Measurements from ENCODE around the gene CREB3L1.
A peak's percentile ranks its signal among the peaks of the same experiment; 100 is the strongest.
"Not testable (repeated sequence)": the region's sequence is repeated elsewhere in the genome, so short reads cannot be mapped to it uniquely, and the experiment has no call there.

CREB3L1 gene

DNA sequence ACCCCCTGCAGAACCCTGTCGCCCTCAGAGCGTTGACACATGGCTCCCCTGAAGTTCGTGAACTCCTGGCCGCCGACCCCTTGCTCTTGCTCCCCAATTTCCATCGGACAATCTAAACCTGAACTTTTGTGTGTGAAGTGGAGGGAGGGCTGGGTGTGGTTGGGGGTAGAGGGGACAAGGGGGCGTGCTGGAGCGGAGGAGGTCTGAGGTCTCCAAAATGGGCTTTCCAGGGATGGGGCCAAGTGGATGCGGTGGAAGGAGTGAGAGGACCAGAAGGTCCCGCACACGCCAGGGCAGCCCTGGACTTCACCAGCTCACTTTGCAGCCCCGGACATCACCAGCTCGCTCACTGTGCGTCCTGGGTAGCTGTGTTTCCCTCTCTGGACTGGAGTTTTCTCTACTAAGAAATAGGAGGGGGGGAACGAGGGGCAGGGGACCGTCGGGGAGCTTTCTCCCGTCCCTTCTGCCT lies 18.6 kb downstream of the CREB3L1 start:
- DNase-seq (ENCODE audit: low read depth, low spot score) = no peak

DNA sequence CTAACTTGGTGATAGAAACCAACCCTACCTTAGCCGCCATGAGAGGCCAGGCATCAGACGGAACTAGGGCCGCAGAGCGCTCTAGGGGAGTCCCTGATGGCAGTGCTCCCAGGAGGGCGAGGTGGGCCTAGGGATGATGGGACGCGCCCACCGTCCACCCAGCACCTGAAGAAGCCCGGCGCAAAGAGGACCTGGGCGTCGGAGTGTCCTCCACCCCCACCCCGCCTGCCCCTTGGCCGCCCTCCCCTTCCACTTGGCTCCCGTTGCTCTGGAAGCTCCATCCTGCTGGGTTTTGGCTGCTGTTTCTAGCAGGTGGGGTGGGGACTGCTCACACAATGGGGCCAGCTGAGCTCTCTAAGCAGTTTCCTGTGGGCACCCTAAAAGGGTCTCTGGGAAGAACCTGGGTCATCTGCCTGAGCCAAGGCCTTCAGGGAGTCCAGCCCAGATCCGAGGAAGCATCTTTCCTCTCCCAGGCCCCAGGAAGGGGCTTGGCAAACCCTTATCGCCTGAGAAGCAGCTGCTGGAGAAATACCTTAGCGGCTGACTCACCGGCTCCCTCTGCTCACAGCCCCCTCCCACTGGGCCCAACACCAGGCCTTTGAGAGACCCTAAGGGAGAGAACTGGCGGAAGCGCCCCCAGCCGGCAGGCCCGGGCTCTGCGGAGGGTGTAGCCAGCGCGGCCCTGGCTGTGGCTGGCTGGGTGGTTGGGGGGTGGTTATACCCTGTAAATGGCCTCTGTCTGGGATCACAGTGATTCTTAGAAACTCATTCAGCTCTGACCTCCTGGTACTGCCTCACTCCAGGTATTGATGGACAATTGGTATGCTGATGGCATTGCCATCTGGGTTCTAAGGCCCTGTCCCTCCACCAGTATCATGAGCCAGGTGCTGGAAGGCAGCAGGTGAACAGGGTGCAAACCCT lies 19.3 kb downstream of the CREB3L1 start:
- peak; percentile 98 for DNase-seq (ENCODE audit: low read depth, low spot score)

DNA sequence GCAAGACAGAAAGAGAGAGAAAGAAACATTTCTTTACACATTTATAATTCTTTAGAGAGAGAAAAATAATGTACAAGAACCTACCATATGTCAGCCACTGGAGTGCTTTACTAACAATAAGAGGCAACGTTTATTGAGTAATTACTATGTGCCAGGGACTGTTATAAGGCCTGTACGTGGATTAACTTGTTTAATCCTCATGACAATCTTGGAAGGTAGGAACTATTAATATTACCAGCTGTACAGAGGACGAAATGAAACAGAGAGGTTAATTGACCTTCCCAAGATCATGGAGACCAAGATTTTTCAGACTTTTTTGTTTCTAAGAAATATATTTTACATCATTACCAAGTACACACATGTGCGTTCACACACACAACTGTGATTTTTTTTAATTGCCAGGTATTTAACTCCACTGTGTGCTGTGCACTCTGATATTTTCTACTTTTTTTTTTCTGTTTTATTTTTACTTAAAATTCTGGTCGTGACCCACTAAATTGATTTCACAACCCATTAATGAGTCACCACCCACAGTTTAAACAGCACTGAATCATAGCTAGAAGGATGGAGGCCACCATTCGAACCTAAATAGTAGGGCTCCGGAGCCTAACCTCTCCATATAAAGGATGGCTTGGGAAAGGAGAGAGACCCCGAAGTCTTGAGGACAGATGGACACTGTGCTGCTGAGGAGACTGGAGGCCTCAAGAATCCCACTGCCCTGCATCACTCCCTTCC lies 21.4 kb downstream of the CREB3L1 start:
- DNase-seq (ENCODE audit: low read depth, low spot score) = no peak

DNA sequence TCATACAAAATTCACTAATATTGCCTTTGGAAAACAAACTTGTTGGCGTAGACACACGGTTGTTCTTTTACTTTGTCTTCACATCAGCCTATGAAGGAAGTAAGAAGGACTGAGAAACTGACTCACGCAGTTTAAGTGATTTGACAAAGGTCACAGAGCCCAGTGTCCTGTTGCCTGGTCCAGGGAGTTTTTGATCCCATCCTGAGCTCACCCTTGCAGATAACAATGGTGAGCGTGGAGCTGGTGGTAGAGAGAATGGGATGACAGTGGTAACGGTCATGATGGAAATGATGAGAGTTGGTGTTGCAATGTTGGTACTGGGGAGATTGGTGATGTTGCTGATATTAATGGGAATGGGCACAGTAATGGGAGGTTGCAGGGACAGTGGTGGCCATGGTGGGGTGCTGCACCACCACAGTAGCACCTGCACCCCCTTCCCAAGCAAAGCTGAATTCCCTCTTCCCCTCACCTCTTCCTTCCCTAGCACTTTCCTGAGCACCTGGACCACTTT lies 22.0 kb downstream of the CREB3L1 start:
- DNase-seq (ENCODE audit: low read depth, low spot score) = no peak

DNA sequence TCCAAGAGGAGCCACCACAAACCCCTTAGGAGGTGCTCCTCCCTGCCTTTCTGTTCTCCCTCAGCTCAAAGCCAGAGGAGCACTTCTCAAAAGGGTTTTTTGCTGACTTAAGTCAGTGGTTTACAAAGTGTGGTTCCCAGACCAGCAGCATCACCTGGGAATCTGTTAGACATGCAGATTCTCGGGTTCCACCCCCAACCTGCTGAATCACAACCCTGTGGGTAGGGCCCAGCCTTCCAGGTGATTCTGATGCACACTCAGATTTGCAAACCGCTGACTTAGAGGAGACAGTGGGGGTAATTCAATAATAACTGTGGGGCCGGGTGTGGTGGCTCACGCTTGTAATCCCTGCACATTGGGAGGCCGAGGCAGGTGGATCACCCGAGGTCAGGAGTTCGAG lies 22.8 kb downstream of the CREB3L1 start:
- no peak for DNase-seq (ENCODE audit: low read depth, low spot score)

DNA sequence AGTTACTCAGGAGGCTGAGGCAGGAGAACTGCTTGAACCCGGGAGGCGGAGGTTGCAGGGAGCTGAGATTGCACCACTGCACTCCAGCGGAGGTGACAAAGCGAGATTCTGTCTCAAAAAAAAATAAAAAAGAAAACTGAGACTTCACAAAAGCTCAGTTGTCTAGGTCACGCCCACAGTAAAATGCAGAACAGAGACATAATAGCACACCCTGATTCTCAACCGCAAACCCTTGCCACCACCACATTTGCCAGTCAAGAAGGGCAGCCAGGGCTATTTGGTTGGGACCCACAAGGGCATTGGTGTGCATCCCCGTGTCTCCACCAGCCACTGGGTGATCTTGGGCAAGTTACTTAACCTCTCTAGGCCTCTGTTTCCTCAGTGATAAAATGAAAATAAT lies 25.4 kb downstream of the CREB3L1 start:
- no peak for DNase-seq (ENCODE audit: low read depth, low spot score)

DNA sequence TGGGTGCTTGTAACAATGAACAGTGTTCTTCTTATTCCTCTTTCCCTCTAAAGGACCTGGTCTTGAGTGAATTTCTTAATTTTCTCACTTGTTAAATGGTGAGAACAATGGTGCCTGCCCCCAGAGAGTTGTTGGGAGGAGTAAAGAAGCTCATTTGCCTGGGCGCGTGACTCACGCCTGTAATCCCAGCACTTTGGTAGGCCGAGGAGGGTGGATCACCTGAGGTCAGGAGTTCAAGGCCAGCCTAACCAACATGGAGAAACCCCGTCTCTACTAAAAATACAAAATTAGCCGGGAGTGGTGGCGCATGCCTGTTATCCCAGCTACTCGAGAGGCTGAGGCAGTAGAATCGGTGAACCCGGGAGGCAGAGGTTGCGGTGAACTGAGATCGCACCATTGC lies 26.6 kb downstream of the CREB3L1 start:
- not testable (repeated sequence) for DNase-seq (ENCODE audit: low read depth, low spot score)

DNA sequence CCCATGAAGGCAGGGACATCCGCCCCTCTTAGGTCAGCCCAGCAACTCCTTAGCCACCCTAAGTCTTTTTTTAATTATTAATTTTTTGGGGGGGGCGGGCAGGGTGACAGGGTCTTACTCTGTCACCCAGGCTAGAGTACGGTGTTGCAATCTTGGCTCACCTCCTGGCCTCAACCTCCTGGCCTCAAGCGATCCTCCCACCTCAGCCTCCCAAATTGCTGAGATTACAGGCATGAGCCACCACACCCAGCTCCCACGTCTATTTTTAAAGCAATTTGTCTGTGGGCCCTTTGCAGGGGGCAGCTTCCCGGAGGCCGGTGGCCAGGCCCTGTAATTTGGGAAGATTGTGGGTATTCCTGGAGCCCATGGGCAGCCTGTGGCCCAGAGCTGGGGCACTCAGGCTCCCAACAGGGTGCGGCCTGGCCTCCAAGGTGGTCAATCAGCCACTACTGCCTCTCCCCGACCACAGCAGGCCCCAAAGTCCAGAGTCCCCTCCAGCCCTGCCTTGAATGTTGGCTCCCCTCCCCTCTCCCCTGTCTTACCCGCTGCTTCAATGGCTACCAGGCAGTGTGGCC lies 27.2 kb downstream of the CREB3L1 start:
- no peak for DNase-seq (ENCODE audit: low read depth, low spot score)

DNA sequence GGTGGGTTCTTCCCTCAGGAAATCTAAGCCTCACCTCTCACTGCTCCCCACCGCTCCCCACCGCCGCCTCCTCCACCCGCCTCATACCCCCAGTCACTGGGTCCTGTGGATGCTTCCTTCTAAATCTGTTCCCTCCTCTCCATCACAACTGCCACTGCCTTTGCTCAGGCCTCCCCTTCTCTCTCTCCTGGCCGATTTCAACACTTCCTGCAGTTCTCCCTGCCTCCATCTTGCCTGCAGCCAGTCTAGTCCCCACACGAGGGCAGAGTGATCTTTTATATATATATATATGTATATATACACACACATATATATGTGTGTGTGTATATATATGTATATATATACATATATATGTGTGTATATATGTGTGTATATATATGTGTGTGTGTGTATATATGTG lies 27.8 kb downstream of the CREB3L1 start:
- DNase-seq (ENCODE audit: low read depth, low spot score) = no peak

DNA sequence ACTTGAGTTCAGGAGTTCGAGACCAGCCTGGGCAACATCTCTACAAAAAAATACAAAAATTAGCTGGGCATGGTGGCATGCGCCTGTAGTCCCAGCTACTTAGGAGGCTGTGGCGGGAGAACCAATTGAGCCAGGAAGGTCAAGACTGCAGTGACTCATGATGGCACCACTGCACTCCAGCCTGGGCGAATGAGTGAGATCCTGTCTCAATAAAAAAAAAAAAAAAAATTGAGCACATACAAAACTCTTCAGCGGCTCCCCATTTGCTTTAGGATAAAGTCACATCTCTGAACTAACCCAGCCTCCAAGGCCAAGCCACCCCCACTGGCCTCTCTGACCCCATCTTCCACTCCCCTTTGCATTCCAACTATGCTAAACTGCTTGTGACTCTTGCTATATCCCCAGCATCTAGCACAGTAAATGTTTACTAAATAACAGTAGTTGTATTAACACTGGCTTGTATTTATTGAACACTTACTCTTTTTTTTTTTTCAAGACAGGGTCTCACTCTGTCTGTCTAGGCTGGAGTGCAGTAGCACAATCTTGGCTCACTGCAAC lies 28.9 kb downstream of the CREB3L1 start:
- no peak for DNase-seq (ENCODE audit: low read depth, low spot score)

DNA sequence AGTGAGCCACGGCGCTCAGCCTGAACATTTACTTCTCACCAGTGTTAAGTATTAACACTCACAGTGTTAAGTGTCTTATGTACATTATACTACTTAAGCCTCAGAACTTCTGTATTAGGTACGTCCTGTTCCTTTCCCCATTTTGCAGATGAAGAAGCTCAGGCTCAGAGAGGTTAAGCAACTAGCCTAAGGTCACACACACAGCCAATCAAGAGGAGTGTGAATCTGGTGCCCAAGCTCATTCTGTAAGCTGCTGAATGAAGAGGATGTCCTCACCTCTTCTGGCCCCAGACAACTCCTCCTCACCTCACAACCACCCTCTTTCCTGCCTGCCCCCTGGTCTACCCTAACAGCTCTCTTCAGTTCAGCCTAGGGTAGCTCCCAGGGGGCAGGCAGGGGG lies 29.9 kb downstream of the CREB3L1 start:
- no peak for DNase-seq (ENCODE audit: low read depth, low spot score)

DNA sequence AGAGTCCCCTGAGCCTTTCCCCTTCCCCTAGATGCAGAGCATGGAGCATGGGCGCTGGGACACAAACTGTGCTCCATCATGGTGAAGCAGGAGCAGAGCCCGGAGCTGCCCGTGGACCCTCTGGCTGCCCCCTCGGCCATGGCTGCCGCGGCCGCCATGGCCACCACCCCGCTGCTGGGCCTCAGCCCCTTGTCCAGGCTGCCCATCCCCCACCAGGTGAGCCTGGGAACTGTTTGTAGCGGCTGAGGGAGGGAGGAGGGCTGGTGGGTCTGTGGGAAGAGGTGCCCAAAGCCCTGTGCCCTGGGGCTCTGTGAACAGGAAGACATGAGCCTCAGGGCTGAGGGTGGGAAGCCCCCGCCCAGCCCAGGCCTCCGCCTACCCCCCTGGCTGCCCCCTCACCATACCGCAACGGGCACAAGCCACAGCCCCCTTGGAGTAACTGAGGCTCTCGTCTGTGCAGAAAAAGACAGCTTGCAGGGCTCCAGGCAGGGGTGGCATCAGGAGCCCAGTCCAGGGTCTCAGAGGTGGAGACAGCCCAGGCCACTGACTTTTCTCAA lies 30.4 kb downstream of the CREB3L1 start:
- peak; percentile 45 for DNase-seq (ENCODE audit: low read depth, low spot score)

DNA sequence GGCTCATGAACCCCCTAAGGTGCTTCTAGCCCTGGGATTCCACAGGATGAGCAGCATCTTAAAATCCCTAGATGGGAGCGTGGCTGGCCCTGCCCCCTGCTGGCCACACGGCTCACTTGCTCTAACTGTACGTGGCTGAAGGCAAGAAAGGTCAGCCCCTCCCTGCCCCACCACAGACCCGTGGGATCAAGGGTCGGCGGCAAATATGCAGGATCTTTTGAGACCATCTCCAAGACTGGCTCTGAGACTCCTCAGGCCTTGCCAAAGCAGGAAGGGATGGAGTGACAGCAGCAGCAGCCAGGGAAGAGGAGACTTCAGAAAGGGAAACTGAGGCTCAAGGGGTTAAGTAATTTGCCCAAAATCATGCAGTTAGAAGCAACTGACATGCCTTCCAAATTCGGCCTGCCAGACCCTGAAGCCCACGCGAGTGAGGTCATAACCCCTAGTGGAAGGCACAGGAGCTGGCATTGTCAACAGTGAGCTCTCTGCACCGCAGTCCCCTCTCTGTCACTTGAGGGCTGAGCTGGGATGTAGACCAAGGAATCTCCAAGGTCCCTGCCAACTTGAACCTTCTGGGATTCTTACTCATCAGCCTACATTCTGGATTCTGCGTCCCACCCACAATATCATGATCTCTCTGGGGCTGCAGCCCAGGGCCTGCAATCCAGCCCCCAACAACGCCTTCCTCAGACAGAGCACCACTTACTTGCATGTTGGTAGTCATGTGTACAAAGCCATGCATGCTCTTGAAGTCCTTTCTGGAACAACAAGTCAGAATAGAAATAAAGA lies 31.4 kb downstream of the CREB3L1 start:
- DNase-seq (ENCODE audit: low read depth, low spot score) = peak; percentile 89

DNA sequence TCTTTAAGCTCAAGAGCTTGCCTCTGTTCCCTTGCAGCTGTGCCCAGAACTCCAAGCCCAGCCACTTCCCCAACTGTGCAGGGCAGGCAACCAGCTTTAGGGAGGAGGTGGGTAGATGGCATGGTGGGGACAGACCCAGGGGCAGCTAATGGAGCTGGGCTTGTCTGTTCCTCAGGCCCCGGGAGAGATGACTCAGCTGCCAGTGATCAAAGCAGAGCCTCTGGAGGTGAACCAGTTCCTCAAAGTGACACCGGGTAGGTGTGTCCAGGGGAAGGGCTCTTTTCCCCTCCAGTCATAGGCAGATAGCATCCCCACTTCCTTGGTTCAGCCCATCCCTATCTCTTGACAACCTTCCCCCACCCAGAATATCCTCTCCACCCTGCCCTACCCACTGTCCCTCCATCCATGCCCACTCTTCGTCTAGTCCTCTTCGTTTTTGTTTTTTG lies 32.4 kb downstream of the CREB3L1 start:
- DNase-seq (ENCODE audit: low read depth, low spot score) = peak; percentile 72

DNA sequence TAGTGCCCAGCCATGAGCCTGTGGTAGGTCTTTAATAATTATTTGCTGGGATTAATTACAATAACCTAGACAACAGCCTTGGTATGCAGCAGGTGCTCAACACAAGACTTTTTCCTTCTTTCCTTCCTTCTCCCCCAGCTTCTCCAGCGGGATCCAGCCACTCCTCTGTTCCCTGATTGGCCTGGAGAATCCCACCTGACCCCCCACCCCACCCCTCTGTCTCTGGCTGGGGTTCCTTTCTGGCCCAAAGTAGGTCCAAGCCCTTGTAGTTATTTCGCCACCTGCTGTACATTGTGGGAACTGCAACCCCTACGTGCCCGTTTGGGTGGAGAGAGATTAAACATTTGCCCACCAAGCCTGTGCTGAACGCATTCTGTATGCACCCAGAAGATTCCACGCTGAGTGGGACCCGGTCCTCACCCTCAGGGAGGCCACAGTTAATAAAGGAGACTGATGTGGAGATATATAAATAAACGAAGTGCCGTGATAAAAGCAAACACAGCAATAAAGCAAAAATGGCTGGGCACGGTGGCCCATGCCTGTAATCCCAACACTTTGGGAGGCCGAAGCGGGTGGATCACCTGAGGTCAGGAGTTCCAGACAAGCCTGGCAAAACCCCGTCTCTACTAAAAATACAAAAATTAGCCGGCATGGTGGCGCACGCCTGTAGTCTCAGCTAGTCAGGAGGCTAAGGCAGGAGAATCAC lies 37.7 kb downstream of the CREB3L1 start:
- DNase-seq (ENCODE audit: low read depth, low spot score) = peak; percentile 93

DNA sequence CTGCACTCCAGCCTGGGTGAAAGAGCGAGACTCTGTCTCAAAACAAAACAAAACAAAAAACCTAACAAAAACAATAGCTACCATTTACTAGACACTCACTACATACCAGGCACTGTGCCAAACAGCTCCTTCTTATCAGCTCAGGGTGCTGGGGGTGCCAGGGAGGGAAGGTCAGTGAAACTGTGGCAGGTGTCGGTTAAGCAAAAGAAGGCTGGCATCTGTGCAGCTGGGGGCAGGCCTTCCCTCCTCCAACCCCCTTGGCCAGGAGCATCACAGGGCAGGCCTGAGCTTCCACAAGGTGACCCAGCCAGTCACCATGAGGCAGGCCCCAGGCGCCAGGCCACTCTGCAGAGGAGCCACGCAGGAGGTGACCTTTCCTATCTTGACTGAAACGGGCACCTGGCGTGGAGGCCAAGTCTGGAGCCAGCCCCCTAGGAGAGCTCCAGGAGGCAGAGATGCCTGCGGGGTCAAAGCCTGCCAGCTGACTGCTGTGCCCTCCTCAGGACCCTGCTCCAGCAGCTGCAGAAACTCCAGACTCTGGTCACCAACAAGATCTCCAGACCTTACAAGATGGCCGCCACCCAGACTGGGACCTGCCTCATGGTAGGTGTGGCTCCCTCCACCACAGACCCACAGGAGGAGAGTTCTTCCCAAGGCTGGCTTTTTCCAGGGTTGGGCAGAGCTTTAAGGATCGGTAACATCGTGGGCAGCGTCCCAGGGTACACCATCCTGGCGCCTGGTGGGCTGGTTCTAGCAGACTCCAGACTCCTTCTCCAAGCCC lies 38.5 kb downstream of the CREB3L1 start:
- no peak for DNase-seq (ENCODE audit: low read depth, low spot score)

DNA sequence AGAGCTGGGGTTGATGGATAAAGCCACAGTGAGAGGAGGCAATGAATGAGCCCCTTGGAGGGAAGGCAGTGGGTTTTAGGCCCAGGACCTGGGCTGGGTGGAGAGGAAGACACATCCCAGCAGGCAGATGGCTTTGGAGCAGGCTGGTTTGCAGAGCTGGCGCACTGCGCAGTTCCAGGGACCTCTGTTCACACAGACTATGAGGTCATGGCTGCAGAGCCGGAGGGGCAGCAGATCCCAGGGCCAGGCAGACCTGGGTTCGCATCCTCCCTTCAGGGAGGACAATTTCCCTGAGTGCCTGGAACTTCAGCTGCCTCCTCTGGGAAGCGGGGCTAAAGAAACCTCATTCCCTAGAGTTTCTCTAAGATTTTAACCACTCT lies 41.6 kb downstream of the CREB3L1 start:
- DNase-seq (ENCODE audit: low read depth, low spot score) = no peak

DNA sequence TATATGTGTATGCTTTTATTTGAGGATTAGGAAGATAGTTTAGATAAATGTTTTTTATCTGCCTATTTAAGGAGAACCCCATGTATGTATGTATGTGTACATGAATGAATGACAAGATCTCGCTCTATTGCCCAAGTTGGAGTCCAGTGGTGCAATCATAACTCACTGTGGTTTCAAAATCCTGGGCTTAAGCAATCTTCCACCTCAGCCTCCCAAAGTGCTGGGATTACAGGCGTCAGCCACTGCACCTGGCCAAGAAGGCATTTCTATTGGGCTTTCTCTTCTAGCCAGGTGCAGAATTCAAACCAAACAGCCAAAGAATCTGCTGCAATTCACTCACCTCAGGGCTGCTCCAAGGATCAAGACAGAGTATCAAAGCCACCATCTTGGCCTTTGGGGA lies 44.3 kb downstream of the CREB3L1 start:
- no peak for DNase-seq (ENCODE audit: low read depth, low spot score)

DNA sequence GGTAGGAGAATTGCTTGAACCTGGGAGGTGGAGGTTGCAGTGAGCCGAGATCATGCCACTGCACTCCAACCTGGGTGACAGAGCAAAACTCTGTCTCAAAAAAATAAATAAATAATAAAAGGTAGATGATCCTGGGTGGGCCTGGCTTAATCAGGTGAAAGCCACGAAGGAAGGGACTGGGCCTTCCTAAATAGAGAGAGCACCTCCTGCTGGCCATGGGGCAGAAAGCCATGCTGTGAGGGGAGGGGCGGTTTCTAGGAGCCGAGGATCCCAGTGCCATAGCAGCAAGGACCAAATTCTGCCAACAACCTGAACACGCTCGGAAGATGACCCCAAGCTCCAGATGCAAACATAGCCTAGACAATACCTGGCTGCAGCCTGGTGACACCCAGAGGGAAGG lies 45.3 kb downstream of the CREB3L1 start:
- DNase-seq (ENCODE audit: low read depth, low spot score) = no peak
